OCI-LY1 (cell line): Measurements from ENCODE around the gene TEX53.

Source experiments
- H2AFZ ChIP-seq: fragments of 200-600 bp; sonication (generic), shearing (Covaris generic); 2 replicates; pipeline ENCODE4 v1.6.0; 2014; ENCODE audit warnings: antibody characterized with exemption, mild to moderate bottlenecking, low read length
- H3F3A ChIP-seq: fragments of 200-600 bp; sonication (generic), shearing (Covaris generic); 2 replicates; pipeline ENCODE4 v1.6.0; 2014; ENCODE audit warnings: mild to moderate bottlenecking, antibody characterized with exemption, low read length, moderate library complexity; ENCODE audit not compliant: insufficient read depth
- H3K27ac ChIP-seq: fragments of 200-600 bp; sonication (generic); 2 replicates; pipeline ENCODE4 v1.5.1; 2014; ENCODE audit warnings: low read length, mixed run types, mild to moderate bottlenecking, low read depth; ENCODE audit not compliant: poor library complexity, severe bottlenecking
- H3K27me3 ChIP-seq: fragments of 200-600 bp; sonication (generic); 2 replicates; pipeline ENCODE4 v1.6.0; 2014; ENCODE audit warnings: antibody characterized with exemption, mild to moderate bottlenecking, low read length, moderate library complexity; ENCODE audit not compliant: insufficient read depth
- H3K36me3 ChIP-seq: fragments of 200-600 bp; sonication (generic); 2 replicates; pipeline ENCODE4 v1.6.1; 2014; ENCODE audit warnings: mild to moderate bottlenecking, antibody characterized with exemption, low read length, moderate library complexity, mixed read lengths; ENCODE audit not compliant: insufficient read depth
- H3K4me1 ChIP-seq: fragments of 200-600 bp; sonication (generic); 2 replicates; pipeline ENCODE4 v1.5.1; 2014; ENCODE audit warnings: mild to moderate bottlenecking, low read length, moderate library complexity; ENCODE audit not compliant: insufficient read depth, severe bottlenecking
- H3K4me2 ChIP-seq: fragments of 200-600 bp; sonication (generic), shearing (Covaris generic); 2 replicates; pipeline ENCODE4 v1.6.1; 2014; ENCODE audit warnings: low read length
- H3K4me3 ChIP-seq: fragments of 200-600 bp; sonication (generic); 2 replicates; pipeline ENCODE4 v1.5.1; 2014; ENCODE audit warnings: low read length, low read depth, mild to moderate bottlenecking, mixed read lengths; ENCODE audit not compliant: poor library complexity, severe bottlenecking
- H3K79me2 ChIP-seq: fragments of 200-600 bp; shearing (Covaris generic); 2 replicates; pipeline ENCODE4 v1.6.1; 2016; ENCODE audit warnings: mixed run types, low read length, mixed read lengths; ENCODE audit not compliant: insufficient read depth
- H3K9ac ChIP-seq: fragments of 200-600 bp; sonication (generic), shearing (Covaris generic); 2 replicates; pipeline ENCODE4 v1.6.1; 2014; ENCODE audit warnings: mild to moderate bottlenecking, low read length, mixed read lengths
- H3K9me2 ChIP-seq: fragments of 200-600 bp; sonication (generic), shearing (Covaris generic); 2 replicates; pipeline ENCODE4 v1.6.1; 2014; ENCODE audit warnings: low read depth, mild to moderate bottlenecking, low read length, mixed read lengths
- H3K9me3 ChIP-seq: fragments of 200-600 bp; shearing (Covaris generic); 2 replicates; pipeline ENCODE4 v1.6.1; 2014; ENCODE audit warnings: low read length, mixed read lengths
- H4K20me1 ChIP-seq: fragments of 200-600 bp; sonication (generic), shearing (Covaris generic); 2 replicates; pipeline ENCODE4 v1.6.0; 2016; ENCODE audit warnings: mild to moderate bottlenecking, low read length; ENCODE audit not compliant: insufficient read depth
- CTCF ChIP-seq: fragments of 200-600 bp; sonication (generic), shearing (Covaris generic); IDR thresholded peaks from 2 replicates; pipeline ENCODE4 v1.5.1; 2017; ENCODE audit warnings: mild to moderate bottlenecking, antibody characterized with exemption, low read length, moderate library complexity, mixed read lengths
- EZH2 ChIP-seq: fragments of 200-600 bp; sonication (generic), shearing (Covaris generic); IDR thresholded peaks from 2 replicates; pipeline ENCODE4 v1.8.0; 2017; ENCODE audit warnings: borderline replicate concordance, mixed run types, mild to moderate bottlenecking, antibody characterized with exemption, low read length, moderate library complexity, mixed read lengths

The TEX53 gene

GRCh38 chr9:114643001-114643400, 14.6 kb downstream of the TEX53 start:
- Histone ChIP-seq H3K27me3 (no peaks in the 10 kb centered on the region), H3K9me2 (no peaks in the 10 kb centered on the region), H3K36me3 (peaks cover 88% of the 10 kb centered on the region), H4K20me1 (no peaks in the 10 kb centered on the region), H3K9ac (no peak overlapping the region), H3K27ac (no peak overlapping the region), H3K4me1 (no peaks in the 10 kb centered on the region), H3F3A (no peaks in the 10 kb centered on the region), H3K4me3 (no peak overlapping the region), H3K79me2 (no peaks in the 10 kb centered on the region), H3K9me3 (no peaks in the 10 kb centered on the region), H2AFZ (no peak overlapping the region), H3K4me2 (no peak overlapping the region)
- no peak for TF ChIP-seq CTCF
- no peak for TF ChIP-seq EZH2

DNA sequence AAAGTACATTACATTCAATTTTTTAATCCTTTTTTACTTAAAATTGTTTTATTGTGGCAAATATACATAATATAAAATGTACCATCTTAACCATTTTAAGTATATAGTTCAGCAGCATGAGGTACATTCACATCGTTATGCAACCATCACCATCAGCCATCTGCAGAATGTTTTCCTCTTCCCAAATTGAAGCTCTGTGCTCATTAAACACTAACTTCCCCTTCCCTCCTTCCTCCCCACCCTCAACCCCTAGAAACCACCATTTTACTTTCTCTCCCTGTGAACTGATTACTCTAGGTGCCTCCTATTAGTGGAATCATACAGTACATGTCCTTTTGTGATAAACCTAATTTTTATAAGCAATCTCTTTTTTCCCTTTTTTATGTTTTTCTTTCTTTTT, 15.6 kb downstream of the TEX53 start:
- H3K79me2 ChIP-seq, result no peaks in the 10 kb centered on the region
- no peak for TF ChIP-seq EZH2
- no peak for TF ChIP-seq CTCF
- H3K4me2 ChIP-seq, result no peak overlapping the region
- peaks cover 89% of the 10 kb centered on the region for H3K36me3 ChIP-seq
- no peak overlapping the region for H2AFZ ChIP-seq
- no peak overlapping the region for H3K4me3 ChIP-seq
- no peaks in the 10 kb centered on the region for H3K9me3 ChIP-seq
- no peaks in the 10 kb centered on the region for H3K9me2 ChIP-seq
- no peaks in the 10 kb centered on the region for H4K20me1 ChIP-seq
- H3K27me3 ChIP-seq, result no peaks in the 10 kb centered on the region
- H3K9ac ChIP-seq, result no peak overlapping the region
- H3F3A ChIP-seq, result no peaks in the 10 kb centered on the region
- no peaks in the 10 kb centered on the region for H3K4me1 ChIP-seq
- no peak overlapping the region for H3K27ac ChIP-seq

- no peak overlapping the region for H3K27ac ChIP-seq
- no peak overlapping the region for H3K4me2 ChIP-seq
- no peaks in the 10 kb centered on the region for H4K20me1 ChIP-seq
- H3K9me2 ChIP-seq, result no peaks in the 10 kb centered on the region
- H2AFZ ChIP-seq, result no peak overlapping the region
- no peaks in the 10 kb centered on the region for H3K27me3 ChIP-seq
- no peak overlapping the region for H3K4me3 ChIP-seq
- TF ChIP-seq EZH2, result no peak
- no peak for TF ChIP-seq CTCF
- no peak overlapping the region for H3K9ac ChIP-seq
- H3K36me3 ChIP-seq, result peaks cover 87% of the 10 kb centered on the region
- no peaks in the 10 kb centered on the region for H3F3A ChIP-seq
- H3K79me2 ChIP-seq, result no peaks in the 10 kb centered on the region
- no peaks in the 10 kb centered on the region for H3K4me1 ChIP-seq
- no peaks in the 10 kb centered on the region for H3K9me3 ChIP-seq
Measured at GRCh38 chr9:114638404-114638803, 19.2 kb downstream of the TEX53 start.
